K562 (cell line): ENCODE data around the gene C13orf46. TPM values are rescaled to one million over a fixed set of nuclear protein-coding genes. Genes with fewer than 3 reads are reported as not detected.

Experiments used
- ATAC-seq: fragments of 200-7000 bp; cut with Tn5 transposase; 3 replicates; pipeline ENCODE4 v1.9.1; 2020; ENCODE audit warnings: moderate library complexity
- BruUV-seq: library from RNA; stranded (reverse); fragments of 400-500 nt; replicated peaks from 2 replicates; lab custom pipeline; 2021; lab: Mats Ljungman, UMichigan
- CTCF ChIA-PET: fragments of 300-600 bp; formaldehyde crosslinking; extraction: SDS; loops from one replicate; lab custom pipeline; 2021; ENCODE audit warnings: low intra/inter-chr PET ratio; lab: Yijun Ruan, JAX
- POLR2A ChIA-PET: fragments of 300-600, 350-650 bp; sonication (Branson Sonifier 250); formaldehyde crosslinking; extraction: SDS; loops from one replicate; lab custom pipeline; 2021; ENCODE audit warnings: antibody characterized with exemption, inconsistent platforms; lab: Yijun Ruan, JAX
- DNase-seq, 4 experiments: peaks; one replicate each; pipeline versions ENCODE4 v3.0.0 to v3.0.0-alpha.2; 2011 to 2018; ENCODE audit warnings: low spot score in 3 of 4, mixed read lengths in 3 of 4; ENCODE audit errors: extremely low read depth in 1 of 4
- FAIRE-seq: peaks from 2 replicates; lab custom pipeline; 2011; peaks lifted over from hg19 to GRCh38; lab: Jason Lieb, UNC
- H2AFZ ChIP-seq: 2 replicates; pipeline ENCODE4 v1.6.0; 2011; ENCODE audit warnings: low read depth, low read length, control low read depth, inconsistent platforms
- H3K27ac ChIP-seq: fragments of 200-600 bp; 3 replicates; pipeline ENCODE4 v1.8.0; 2011; ENCODE audit warnings: low read depth, mild to moderate bottlenecking, control low read depth, inconsistent platforms, low read length, moderate library complexity, mixed read lengths; ENCODE audit errors: extremely low read depth
- H3K27me3 ChIP-seq, 2 experiments: fragments of 300-600 bp in 1 of 2; 2 replicates in 1 of 2; 3 replicates in 1 of 2; pipeline versions ENCODE4 v1.6.0 to v1.8.0; 2011; ENCODE audit warnings: inconsistent platforms in 2 of 2, low read length in 2 of 2, mild to moderate bottlenecking in 1 of 2, mixed read lengths in 1 of 2, moderate library complexity in 1 of 2; ENCODE audit not compliant: control insufficient read depth in 2 of 2, insufficient read depth in 2 of 2
- H3K36me3 ChIP-seq: fragments of 300-600 bp; 3 replicates; pipeline ENCODE4 v1.8.0; 2011; ENCODE audit warnings: mild to moderate bottlenecking, low read length, inconsistent platforms; ENCODE audit not compliant: control insufficient read depth, insufficient read depth
- H3K4me1 ChIP-seq, 2 experiments: fragments of 200-600 bp in 1 of 2; replicated peaks in 1 of 2; 2 replicates in 1 of 2; 3 replicates in 1 of 2; pipeline versions ENCODE4 v1.5.1 to v1.8.0; 2011; ENCODE audit warnings: inconsistent platforms in 2 of 2, low read length in 2 of 2, mild to moderate bottlenecking in 1 of 2, mixed read lengths in 1 of 2, moderate library complexity in 1 of 2; ENCODE audit not compliant: control insufficient read depth in 2 of 2, insufficient read depth in 2 of 2
- H3K4me2 ChIP-seq: 2 replicates; pipeline ENCODE4 v1.6.1; 2011; ENCODE audit warnings: low read length, control low read depth, inconsistent platforms, mixed read lengths; ENCODE audit not compliant: insufficient read depth
- H3K4me3 ChIP-seq: fragments of 200-600 bp; sonication (generic), shearing (Covaris generic); 2 replicates; pipeline ENCODE4 v1.5.1; 2016; ENCODE audit warnings: control low read depth, inconsistent platforms
- H3K79me2 ChIP-seq: fragments of 200-600 bp; 3 replicates; pipeline ENCODE4 v1.8.0; 2011; ENCODE audit warnings: low read length, inconsistent platforms; ENCODE audit not compliant: control insufficient read depth, insufficient read depth
- H3K9ac ChIP-seq, 2 experiments: 2 replicates each; pipeline versions ENCODE4 v1.6.0 to v1.6.1; 2011; ENCODE audit warnings: low read depth in 2 of 2, low read length in 2 of 2, control low read depth in 1 of 2, inconsistent platforms in 1 of 2, mild to moderate bottlenecking in 1 of 2, mixed read lengths in 1 of 2; ENCODE audit not compliant: insufficient read depth in 1 of 2
- H3K9me1 ChIP-seq: one replicate; pipeline ENCODE4 v1.6.0; 2011; ENCODE audit warnings: inconsistent platforms, mild to moderate bottlenecking, low read length, moderate library complexity; ENCODE audit not compliant: control insufficient read depth, insufficient read depth
- H3K9me3 ChIP-seq: replicated peaks from 2 replicates; pipeline ENCODE4 v1.5.1; 2011; ENCODE audit warnings: low read depth, low read length, inconsistent platforms; ENCODE audit not compliant: control insufficient read depth, insufficient read depth
- H4K20me1 ChIP-seq: replicated peaks from 2 replicates; pipeline ENCODE4 v1.6.1; 2011; ENCODE audit warnings: low read length, inconsistent platforms, mixed read lengths; ENCODE audit not compliant: control insufficient read depth, insufficient read depth
- CAMTA2 ChIP-seq: fragments of 250-450 bp; sonication (Bioruptor Pico); conservative IDR thresholded peaks from 2 replicates; pipeline ENCODE4 v1.5.1; 2022
- EGR1 ChIP-seq: fragments of 450-650 bp; conservative IDR thresholded peaks from 2 replicates; pipeline ENCODE4 v1.6.1; 2017; ENCODE audit warnings: mild to moderate bottlenecking
- NONO ChIP-seq, 2 experiments: fragments of 200-400 bp in 1 of 2; fragments of 450-650 bp in 1 of 2; formaldehyde crosslinking in 1 of 2; IDR thresholded peaks; 2 replicates each; pipeline ENCODE4 v1.6.1; 2017; ENCODE audit warnings: low read depth in 2 of 2, mild to moderate bottlenecking in 2 of 2, moderate library complexity in 2 of 2, low read length in 1 of 2
- SMARCE1 ChIP-seq: fragments of 450-650 bp; IDR thresholded peaks from 2 replicates; pipeline ENCODE4 v1.7.1; 2016; ENCODE audit warnings: mild to moderate bottlenecking
- SUPT5H ChIP-seq: fragments of 450-650 bp; IDR thresholded peaks from 2 replicates; pipeline ENCODE4 v1.6.1; 2016
- TCFL5 ChIP-seq: fragments of 250-450 bp; sonication (Bioruptor Pico); conservative IDR thresholded peaks from 2 replicates; pipeline ENCODE4 v1.6.1; 2021; ENCODE audit warnings: mild to moderate bottlenecking, moderate library complexity, matching md5 sums
- ZBTB1 ChIP-seq: sonication (generic); formaldehyde crosslinking; IDR thresholded peaks from 2 replicates; pipeline ENCODE4 v1.8.1; 2023; ENCODE audit warnings: missing genetic modification reagents, low read depth, mild to moderate bottlenecking, borderline replicate concordance
- ZNF695 ChIP-seq: fragments of 450-650 bp; formaldehyde crosslinking; IDR thresholded peaks from 2 replicates; pipeline ENCODE4 v1.4.0; 2020; ENCODE audit warnings: mild to moderate bottlenecking, moderate library complexity
- WGBS: fragments of 100-300 bp; shearing (Covaris generic); methylation state at CpG from one replicate; pipeline ENCODE4 v1.1.6; 2016; ENCODE audit warnings: low coverage, mixed read lengths; ENCODE audit not compliant: insufficient coverage; ENCODE audit errors: missing lambda C conversion rate; 5-methylcytosine and 5-hydroxymethylcytosine counted together
- in situ Hi-C: fragments of 300-500 bp; cut with MboI; formaldehyde crosslinking; loops from 4 replicates; pipeline ENCODE4 v1.15.0; 2018; ENCODE audit warnings: inconsistent platforms, mixed read lengths
- intact Hi-C: fragments of 100-400 bp; cut with micrococcal nuclease; formaldehyde crosslinking; loops from 2 replicates; pipeline ENCODE4 v1.14.2; 2022
- polyA plus RNA-seq, 8 experiments: library from polyadenylated mRNA; depleted of rRNA in 4 of 8; stranded (reverse) in 5 of 8; unstranded in 3 of 8; fragments of >200 nt; fragmentation: Nextera tagmentation in 2 of 8; fragmentation: Illumina TruSeq in 1 of 8; extraction: Ambion mirVana in 2 of 8; extraction: Trizol in 1 of 8; gene quantifications; 2 replicates each; pipeline versions ENCODE4 v1.2.1 to v1.2.3, GENCODE V29; 2011 to 2014; ENCODE audit warnings: inconsistent platforms in 1 of 8, missing spikeins in 1 of 8
- total RNA-seq, 7 experiments: library from RNA; depleted of rRNA in 6 of 7; stranded (reverse); fragments of >200 nt in 6 of 7; fragmentation: Illumina TruSeq in 2 of 7; extraction: Trizol in 2 of 7; gene quantifications; 2 replicates each; pipeline versions ENCODE4 v1.2.1 to v1.2.3, GENCODE V29; 2011 to 2021; ENCODE audit warnings: low replicate concordance in 1 of 7
- TF ChIP-seq, protein P1 (sequence below), 2 experiments: IDR thresholded peaks; 2 replicates each; pipeline ENCODE4 v1.6.1; 2011; ENCODE audit warnings: borderline replicate concordance in 1 of 2, control low read depth in 1 of 2, low read depth in 1 of 2, low read length in 1 of 2, mild to moderate bottlenecking in 1 of 2, mixed read lengths in 1 of 2, moderate library complexity in 1 of 2; ENCODE audit not compliant: insufficient read depth in 1 of 2, insufficient read length in 1 of 2, poor library complexity in 1 of 2, severe bottlenecking in 1 of 2; ENCODE audit errors: extremely low read depth in 1 of 2

C13orf46 gene
- total and polyA plus RNA-seq, 9 of the 15 experiments (the other 6 are each of a cell fraction or from before 2014, with no cell fraction given), result 0.04 to 0.24 (median 0.05) TPM; not detected in 4

DNA sequence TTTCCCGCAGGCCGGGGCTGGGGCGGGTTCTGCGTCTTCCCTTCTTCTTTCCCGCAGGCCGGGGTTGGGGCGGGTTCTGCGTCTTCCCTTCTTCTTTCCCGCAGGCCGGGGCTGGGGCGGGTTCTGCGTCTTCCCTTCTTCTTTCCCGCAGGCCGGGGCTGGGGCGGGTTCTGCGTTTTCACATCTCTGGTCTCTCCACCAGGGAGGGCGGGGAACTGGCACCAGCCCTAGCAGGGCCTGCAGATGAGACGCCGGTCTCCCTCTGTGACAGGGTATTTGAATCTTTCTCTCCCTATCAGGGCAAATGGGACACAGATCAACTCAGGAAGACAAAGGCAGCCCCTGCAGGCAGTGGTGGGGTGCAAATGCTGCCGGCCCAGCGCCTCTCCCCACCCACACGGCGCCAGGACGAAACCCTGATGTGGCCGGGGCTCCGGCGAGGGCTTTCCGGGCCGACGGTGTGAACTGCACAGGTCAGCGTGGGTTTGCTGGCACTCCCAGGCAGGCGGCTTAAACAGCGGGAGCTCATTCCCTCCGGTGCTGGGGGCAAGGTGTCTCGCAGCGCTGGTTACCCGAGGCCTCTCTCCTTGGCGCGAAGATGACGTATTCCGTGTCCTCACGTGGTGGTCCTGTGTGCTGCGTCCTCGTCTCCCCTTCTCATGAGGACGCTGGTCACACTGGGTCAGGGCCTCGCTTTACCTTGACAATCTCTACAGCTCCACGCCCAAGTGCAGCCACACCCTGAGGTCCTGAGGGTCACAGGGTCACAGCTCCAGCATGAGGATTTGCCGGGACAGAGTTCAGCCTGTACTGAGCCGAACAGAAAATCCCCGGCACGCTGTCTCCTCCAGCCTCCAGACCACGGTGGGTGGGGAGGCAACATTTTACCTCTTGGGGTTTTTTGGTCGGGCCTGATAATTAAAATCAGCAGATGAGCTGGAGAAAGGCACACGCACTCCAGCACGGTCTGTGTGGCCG lies 717 bp upstream of the C13orf46 start:
- TF ChIP-seq ZBTB1 (no peak), EGR1 (no peak), TCFL5 (no peak), ZNF695 (CRISPR knock-in tag) (no peak), SMARCE1 (no peak), SUPT5H (no peak), CAMTA2 (CRISPR knock-in tag) (no peak), NONO (IDR thresholded peaks at IDR 0.05; ENCODE audit: low read depth in 2 of 2, low read length in 1 of 2) (no peak)
- TF ChIP-seq, protein P1, sequence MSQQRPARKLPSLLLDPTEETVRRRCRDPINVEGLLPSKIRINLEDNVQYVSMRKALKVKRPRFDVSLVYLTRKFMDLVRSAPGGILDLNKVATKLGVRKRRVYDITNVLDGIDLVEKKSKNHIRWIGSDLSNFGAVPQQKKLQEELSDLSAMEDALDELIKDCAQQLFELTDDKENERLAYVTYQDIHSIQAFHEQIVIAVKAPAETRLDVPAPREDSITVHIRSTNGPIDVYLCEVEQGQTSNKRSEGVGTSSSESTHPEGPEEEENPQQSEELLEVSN (IDR thresholded peaks at IDR 0.05; ENCODE audit: borderline replicate concordance in 1 of 2, extremely low read depth in 1 of 2, insufficient read depth in 1 of 2, insufficient read length in 1 of 2, low read depth in 1 of 2, low read length in 1 of 2, poor library complexity in 1 of 2, severe bottlenecking in 1 of 2), result no peak
- Histone ChIP-seq H3K4me3 (no peak overlapping the region), H4K20me1 (no peaks in the 10 kb centered on the region), H3K9me1 (no peaks in the 10 kb centered on the region), H3K27ac (no peak overlapping the region), H2AFZ (no peak overlapping the region), H3K9me3 (no peaks in the 10 kb centered on the region), H3K79me2 (no peaks in the 10 kb centered on the region), H3K4me1 (no peaks in the 10 kb centered on the region), H3K9ac (no peak overlapping the region), H3K36me3 (peaks cover 13% of the 10 kb centered on the region; the same call in 1 of the 3 replicates), H3K4me2 (no peak overlapping the region), H3K27me3 (no peaks in the 10 kb centered on the region)
- ChIA-PET CTCF (no interaction called here), POLR2A (interaction anchor here (1.2 kb wide), 1 partner anchor 30 kb away, joined by 4 read pairs; no protein-coding TSS in a partner anchor)
- in situ Hi-C loops, result no loop called here
- FAIRE-seq (no peak), ATAC-seq (no peak), DNase-seq (no peak)
- intact Hi-C loops, result no loop called here
- WGBS, result 95% methylated on average over 21 of the region's 56 CpGs
- no TSS peak for BruUV-seq
